ENCODE data around the gene HHATL. TPM values are rescaled to one million over a fixed set of nuclear protein-coding genes. Genes with fewer than 3 reads are reported as not detected.

Gene HHATL
- total RNA-seq, 1 donor from 2014 or later = not detected

- FAIRE-seq = no peak
- Histone ChIP-seq H3K9ac (ENCODE audit: low read length) (no peak overlapping the region), H3K4me2 (ENCODE audit: low read length) (no peak overlapping the region), H3K36me3 (ENCODE audit: insufficient read depth, low read length) (no peaks in the 10 kb centered on the region), H3K9me3 (ENCODE audit: insufficient read depth, low read depth, low read length) (no peaks in the 10 kb centered on the region), H4K20me1 (ENCODE audit: insufficient read depth, low read length) (no peaks in the 10 kb centered on the region), H3K4me1 (ENCODE audit: insufficient read depth, low read length) (no peaks in the 10 kb centered on the region), H3K27ac (ENCODE audit: low read depth, low read length) (no peak overlapping the region), H3K27me3 (ENCODE audit: insufficient read depth, low read length) (peaks cover 3% of the 10 kb centered on the region), H3K79me2 (ENCODE audit: insufficient read depth, low read length) (no peaks in the 10 kb centered on the region), H2AFZ (ENCODE audit: low read depth, low read length) (no peak overlapping the region), H3K4me3 (ENCODE audit: insufficient read depth, low read depth, low read length) (no peak overlapping the region)
- no peak for DNase-seq (ENCODE audit: low read depth)
- Mint-ChIP-seq H3K27me3 (ENCODE audit: low read depth, unreplicated experiment) (no peaks in the 10 kb centered on the region), H3K9me3 (ENCODE audit: unreplicated experiment) (no peaks in the 10 kb centered on the region), H3K36me3 (ENCODE audit: low read depth, unreplicated experiment) (no peaks in the 10 kb centered on the region), H3K27ac (ENCODE audit: unreplicated experiment) (no peak overlapping the region), H3K4me1 (ENCODE audit: low read depth, unreplicated experiment) (peaks cover 2% of the 10 kb centered on the region), H3K4me3 (ENCODE audit: unreplicated experiment) (no peak overlapping the region)
- no peak for TF ChIP-seq EZH2 (IDR thresholded peaks at IDR 0.05; ENCODE audit: insufficient read depth, low read length)
- TF ChIP-seq, protein P1, sequence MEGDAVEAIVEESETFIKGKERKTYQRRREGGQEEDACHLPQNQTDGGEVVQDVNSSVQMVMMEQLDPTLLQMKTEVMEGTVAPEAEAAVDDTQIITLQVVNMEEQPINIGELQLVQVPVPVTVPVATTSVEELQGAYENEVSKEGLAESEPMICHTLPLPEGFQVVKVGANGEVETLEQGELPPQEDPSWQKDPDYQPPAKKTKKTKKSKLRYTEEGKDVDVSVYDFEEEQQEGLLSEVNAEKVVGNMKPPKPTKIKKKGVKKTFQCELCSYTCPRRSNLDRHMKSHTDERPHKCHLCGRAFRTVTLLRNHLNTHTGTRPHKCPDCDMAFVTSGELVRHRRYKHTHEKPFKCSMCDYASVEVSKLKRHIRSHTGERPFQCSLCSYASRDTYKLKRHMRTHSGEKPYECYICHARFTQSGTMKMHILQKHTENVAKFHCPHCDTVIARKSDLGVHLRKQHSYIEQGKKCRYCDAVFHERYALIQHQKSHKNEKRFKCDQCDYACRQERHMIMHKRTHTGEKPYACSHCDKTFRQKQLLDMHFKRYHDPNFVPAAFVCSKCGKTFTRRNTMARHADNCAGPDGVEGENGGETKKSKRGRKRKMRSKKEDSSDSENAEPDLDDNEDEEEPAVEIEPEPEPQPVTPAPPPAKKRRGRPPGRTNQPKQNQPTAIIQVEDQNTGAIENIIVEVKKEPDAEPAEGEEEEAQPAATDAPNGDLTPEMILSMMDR (IDR thresholded peaks at IDR 0.05; ENCODE audit: insufficient read depth, low read depth, low read length) = no peak
Measured at GRCh38 chr3:42750834-42751233, 48.2 kb upstream of the HHATL start.

- Mint-ChIP-seq H3K4me1 (ENCODE audit: low read depth, unreplicated experiment) (peaks cover 2% of the 10 kb centered on the region), H3K27me3 (ENCODE audit: low read depth, unreplicated experiment) (no peaks in the 10 kb centered on the region), H3K27ac (ENCODE audit: unreplicated experiment) (no peak overlapping the region), H3K4me3 (ENCODE audit: unreplicated experiment) (no peak overlapping the region), H3K9me3 (ENCODE audit: unreplicated experiment) (no peaks in the 10 kb centered on the region), H3K36me3 (ENCODE audit: low read depth, unreplicated experiment) (no peaks in the 10 kb centered on the region)
- H2AFZ ChIP-seq (ENCODE audit: low read depth, low read length) = no peak overlapping the region
- no peak for DNase-seq (ENCODE audit: low read depth)
- H3K9me3 ChIP-seq (ENCODE audit: insufficient read depth, low read depth, low read length) = no peaks in the 10 kb centered on the region
- TF ChIP-seq EZH2 (IDR thresholded peaks at IDR 0.05; ENCODE audit: insufficient read depth, low read length) = no peak
- TF ChIP-seq, protein P1 (IDR thresholded peaks at IDR 0.05; ENCODE audit: insufficient read depth, low read depth, low read length) = peak; percentile 30
- no peak for FAIRE-seq
- no peak overlapping the region for H3K27ac ChIP-seq (ENCODE audit: low read depth, low read length)
- no peaks in the 10 kb centered on the region for H4K20me1 ChIP-seq (ENCODE audit: insufficient read depth, low read length)
- peaks cover 3% of the 10 kb centered on the region for H3K27me3 ChIP-seq (ENCODE audit: insufficient read depth, low read length)
- no peak overlapping the region for H3K9ac ChIP-seq (ENCODE audit: low read length)
- no peak overlapping the region for H3K4me3 ChIP-seq (ENCODE audit: insufficient read depth, low read depth, low read length)
- no peak overlapping the region for H3K4me2 ChIP-seq (ENCODE audit: low read length)
- H3K79me2 ChIP-seq (ENCODE audit: insufficient read depth, low read length) = no peaks in the 10 kb centered on the region
- no peaks in the 10 kb centered on the region for H3K36me3 ChIP-seq (ENCODE audit: insufficient read depth, low read length)
- H3K4me1 ChIP-seq (ENCODE audit: insufficient read depth, low read length) = no peaks in the 10 kb centered on the region
Measured at GRCh38 chr3:42749753-42750231, 47.2 kb upstream of the HHATL start.

DNA sequence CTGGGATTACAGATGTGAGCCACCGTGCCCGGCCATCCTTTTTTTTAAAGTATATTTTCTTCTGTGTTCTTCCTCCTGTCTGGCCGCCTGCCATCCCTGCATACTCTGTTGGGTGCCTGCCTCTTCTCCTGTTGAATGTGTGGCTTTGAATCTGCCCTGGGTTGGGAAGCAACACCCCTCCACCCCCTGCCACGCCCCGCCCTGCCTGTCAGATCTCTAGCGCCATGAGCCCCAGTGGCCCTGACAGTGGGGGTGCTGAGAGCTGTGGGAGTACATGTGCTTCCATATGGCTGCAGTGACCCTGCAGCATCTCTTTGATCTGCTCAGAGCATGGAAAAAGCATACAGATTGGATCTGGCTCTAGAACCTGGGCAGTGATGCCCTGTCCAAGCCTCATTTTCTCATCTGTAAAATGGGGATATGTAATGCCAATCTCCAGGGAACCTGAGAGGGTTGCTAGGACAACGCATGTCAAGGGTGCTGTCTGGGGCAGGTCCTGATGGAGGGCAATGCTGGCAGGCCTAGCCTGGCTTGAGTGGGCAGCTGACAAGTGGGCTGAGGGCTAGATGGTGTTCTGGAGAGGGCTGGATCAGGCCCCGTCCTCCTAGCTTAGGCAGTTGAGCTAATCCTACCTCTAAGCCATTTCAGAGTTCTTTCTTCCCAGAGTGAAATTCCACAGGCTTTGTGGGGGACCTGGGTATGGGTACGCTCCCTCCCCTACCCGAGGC, 46.6 kb upstream of the HHATL start:
- peaks cover 3% of the 10 kb centered on the region for H3K27me3 ChIP-seq (ENCODE audit: insufficient read depth, low read length)
- no peak overlapping the region for H3K4me2 ChIP-seq (ENCODE audit: low read length)
- H3K4me3 ChIP-seq (ENCODE audit: insufficient read depth, low read depth, low read length) = no peak overlapping the region
- H3K36me3 Mint-ChIP-seq (ENCODE audit: low read depth, unreplicated experiment) = no peaks in the 10 kb centered on the region
- peak overlapping the region; percentile 26 for H3K27ac Mint-ChIP-seq (ENCODE audit: unreplicated experiment)
- no peaks in the 10 kb centered on the region for H4K20me1 ChIP-seq (ENCODE audit: insufficient read depth, low read length)
- H3K9me3 ChIP-seq (ENCODE audit: insufficient read depth, low read depth, low read length) = no peaks in the 10 kb centered on the region
- no peaks in the 10 kb centered on the region for H3K79me2 ChIP-seq (ENCODE audit: insufficient read depth, low read length)
- no peak overlapping the region for H3K27ac ChIP-seq (ENCODE audit: low read depth, low read length)
- no peaks in the 10 kb centered on the region for H3K36me3 ChIP-seq (ENCODE audit: insufficient read depth, low read length)
- FAIRE-seq = no peak
- H3K4me1 Mint-ChIP-seq (ENCODE audit: low read depth, unreplicated experiment) = peaks cover 2% of the 10 kb centered on the region
- no peak overlapping the region for H3K4me3 Mint-ChIP-seq (ENCODE audit: unreplicated experiment)
- H2AFZ ChIP-seq (ENCODE audit: low read depth, low read length) = no peak overlapping the region
- no peaks in the 10 kb centered on the region for H3K27me3 Mint-ChIP-seq (ENCODE audit: low read depth, unreplicated experiment)
- DNase-seq (ENCODE audit: low read depth) = no peak
- no peak overlapping the region for H3K9ac ChIP-seq (ENCODE audit: low read length)
- H3K4me1 ChIP-seq (ENCODE audit: insufficient read depth, low read length) = no peaks in the 10 kb centered on the region
- no peak for TF ChIP-seq EZH2 (IDR thresholded peaks at IDR 0.05; ENCODE audit: insufficient read depth, low read length)
- TF ChIP-seq, protein P1 (IDR thresholded peaks at IDR 0.05; ENCODE audit: insufficient read depth, low read depth, low read length) = no peak
- no peaks in the 10 kb centered on the region for H3K9me3 Mint-ChIP-seq (ENCODE audit: unreplicated experiment)
